HG03575 (cell line): ENCODE data around the gene SMTN.

Source experiments
- ATAC-seq: cut with Tn5 transposase; IDR thresholded peaks from one replicate; pipeline ENCODE4 v1.9.1; 2021; ENCODE audit not compliant: unreplicated experiment, insufficient number of reproducible peaks, low FRiP score; ENCODE audit errors: extremely low read depth

Gene SMTN

GRCh38 chr22:31139866-31140716, 59.0 kb downstream of the SMTN start, which contains the start of gene PLA2G3:
Gene PLA2G3, minus strand, starts transcription at chr22:31140508. Its CDS starts 154 bp downstream, at chr22:31140354.
- no peak for ATAC-seq

GRCh38 chr22:31140746-31141145, 59.6 kb downstream of the SMTN start:
- no peak for ATAC-seq

GRCh38 chr22:31141551-31141950, 60.4 kb downstream of the SMTN start:
- ATAC-seq = no peak

GRCh38 chr22:31142285-31142684, 61.2 kb downstream of the SMTN start:
- no peak for ATAC-seq

GRCh38 chr22:31143038-31143437, 61.9 kb downstream of the SMTN start:
- no peak for ATAC-seq

GRCh38 chr22:31143537-31143936, 62.4 kb downstream of the SMTN start:
- ATAC-seq = no peak

GRCh38 chr22:31144223-31144622, 63.1 kb downstream of the SMTN start:
- no peak for ATAC-seq

- no peak for ATAC-seq
Measured at GRCh38 chr22:31148488-31148887, 67.4 kb downstream of the SMTN start.

GRCh38 chr22:31148953-31149627, 68.0 kb downstream of the SMTN start:
- no peak for ATAC-seq

- ATAC-seq = no peak
Measured at GRCh38 chr22:31150615-31151014, 69.5 kb downstream of the SMTN start.

- ATAC-seq = no peak
Measured at GRCh38 chr22:31151872-31152271, 70.8 kb downstream of the SMTN start.

- no peak for ATAC-seq
Measured at GRCh38 chr22:31153357-31153756, 72.2 kb downstream of the SMTN start.
